Stimulated activated CD8-positive, alpha-beta memory T cell treated with anti-CD3 and anti-CD28 coated beads, Interleukin-12 subunit alpha, Interleukin-12 subunit beta, amount 100 ng/mL, for 4 hours (primary cell): ENCODE data around the gene CD276.
"Not testable (repeated sequence)": the region's sequence is repeated elsewhere in the genome, so short reads cannot be mapped to it uniquely, and the experiment has no call there.

ENCODE experiments used
- DNase-seq: peaks from one replicate; pipeline ENCODE4 v3.0.0-alpha.2; 2020; ENCODE audit warnings: low read depth

Gene CD276

GRCh38 chr15:73684581-73685455, 635 bp downstream of the CD276 start:
- DNase-seq: no peak

GRCh38 chr15:73685981-73686380, 1.8 kb downstream of the CD276 start:
- no peak for DNase-seq

GRCh38 chr15:73686781-73687256, 2.6 kb downstream of the CD276 start:
- DNase-seq: no peak

- DNase-seq: no peak
Observed at GRCh38 chr15:73687351-73687750, 3.2 kb downstream of the CD276 start.

GRCh38 chr15:73688455-73688854, 4.3 kb downstream of the CD276 start:
- DNase-seq: no peak

GRCh38 chr15:73691396-73691795, 7.2 kb downstream of the CD276 start:
- DNase-seq: no peak

- no peak for DNase-seq
Observed at GRCh38 chr15:73694419-73694818, 10.2 kb downstream of the CD276 start.

GRCh38 chr15:73695773-73696640, 11.8 kb downstream of the CD276 start:
- DNase-seq: no peak

- no peak for DNase-seq
Observed at GRCh38 chr15:73696641-73697001, 12.4 kb downstream of the CD276 start.

- peak; percentile 39 for DNase-seq
Observed at GRCh38 chr15:73697033-73697467, 12.9 kb downstream of the CD276 start.

- no peak for DNase-seq
Observed at GRCh38 chr15:73699249-73700040, 15.3 kb downstream of the CD276 start.

GRCh38 chr15:73700041-73700842, 16.1 kb downstream of the CD276 start:
- DNase-seq: peak; percentile 44

- DNase-seq: not testable (repeated sequence)
Observed at GRCh38 chr15:73702311-73703239, 18.4 kb downstream of the CD276 start.

GRCh38 chr15:73703601-73704000, 19.4 kb downstream of the CD276 start:
- not testable (repeated sequence) for DNase-seq

GRCh38 chr15:73704142-73704868, 20.1 kb downstream of the CD276 start:
- not testable (repeated sequence) for DNase-seq

GRCh38 chr15:73704869-73705645, 20.9 kb downstream of the CD276 start:
- DNase-seq: peak; percentile 24

GRCh38 chr15:73708691-73709090, 24.5 kb downstream of the CD276 start:
- no peak for DNase-seq

GRCh38 chr15:73709241-73709640, 25.1 kb downstream of the CD276 start:
- DNase-seq: no peak
